Liver (tissue), 3 donors: ENCODE measurements around the gene CERS4.

ENCODE experiments used
- CTCF ChIP-seq: fragments of 150-350 bp; IDR thresholded peaks from 2 replicates; pipeline ENCODE4 v1.5.1; 2017; ENCODE audit warnings: improper control_type of control experiment, low read depth, low read length; ENCODE audit not compliant: missing input control
- EGR1 ChIP-seq, 2 donors: IDR thresholded peaks; 2 replicates each; pipeline ENCODE4 v1.6.1; 2016 to 2018; ENCODE audit warnings: antibody characterized with exemption in 2 of 2, low read depth in 2 of 2
- FOXA1 ChIP-seq: IDR thresholded peaks from 2 replicates; pipeline ENCODE4 v1.6.1; 2016; ENCODE audit warnings: antibody characterized with exemption
- GABPA ChIP-seq, 2 donors: IDR thresholded peaks in 1 of 2; conservative IDR thresholded peaks in 1 of 2; 2 replicates each; pipeline ENCODE4 v1.6.1; 2016; ENCODE audit warnings: antibody characterized with exemption in 2 of 2, mild to moderate bottlenecking in 1 of 2, moderate library complexity in 1 of 2
- RAD21 ChIP-seq, 2 donors: IDR thresholded peaks; 2 replicates each; pipeline ENCODE4 v1.6.1; 2016; ENCODE audit warnings: antibody characterized with exemption in 2 of 2, mild to moderate bottlenecking in 2 of 2
- SP1 ChIP-seq: IDR thresholded peaks from 2 replicates; pipeline ENCODE4 v1.6.1; 2018; ENCODE audit warnings: antibody characterized with exemption, mild to moderate bottlenecking
- TAF1 ChIP-seq: conservative IDR thresholded peaks from 2 replicates; pipeline ENCODE4 v1.6.1; 2016; ENCODE audit warnings: antibody characterized with exemption, mild to moderate bottlenecking
- YY1 ChIP-seq: IDR thresholded peaks from 2 replicates; pipeline ENCODE4 v1.6.1; 2016; ENCODE audit warnings: antibody characterized with exemption, mild to moderate bottlenecking
- ZBTB33 ChIP-seq: IDR thresholded peaks from 2 replicates; pipeline ENCODE4 v1.6.1; 2016; ENCODE audit warnings: antibody characterized with exemption
- TF ChIP-seq, protein P1 (sequence below): IDR thresholded peaks from 2 replicates; pipeline ENCODE4 v1.6.1; 2016; ENCODE audit warnings: antibody characterized with exemption, mild to moderate bottlenecking
- donor health status: healthy.
- donor health status: healthy.

DNA sequence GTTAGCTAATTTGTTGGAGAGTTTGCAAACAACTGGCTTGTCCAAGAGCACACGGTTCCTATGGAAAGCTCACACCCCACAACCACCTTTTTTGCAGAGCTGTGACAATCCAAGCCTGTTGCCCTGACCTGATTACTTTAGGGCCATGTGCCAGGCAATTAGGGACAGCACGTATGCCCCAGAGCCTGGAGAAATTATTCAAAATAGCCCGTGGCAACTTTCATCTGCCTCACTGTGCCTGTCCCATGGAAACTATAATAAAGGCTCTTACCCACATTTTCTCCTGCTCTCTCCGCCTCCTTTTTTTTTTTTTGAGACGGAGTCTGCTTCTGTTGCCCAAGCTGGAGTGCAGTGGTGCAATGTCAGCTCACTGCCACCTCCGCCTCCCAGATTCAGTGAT lies 41.2 kb upstream of the CERS4 start:
- TF ChIP-seq SP1 (no peak), CTCF (no peak), TAF1 (no peak), YY1 (no peak), GABPA (IDR thresholded peaks at IDR 0.05 in 1 of 2, conservative IDR thresholded peaks at IDR 0.05 in 1 of 2) (no peak), EGR1 (IDR thresholded peaks at IDR 0.05; ENCODE audit: low read depth in 2 of 2) (no peak), RAD21 (IDR thresholded peaks at IDR 0.05) (no peak), FOXA1 (no peak), ZBTB33 (no peak)
- TF ChIP-seq, protein P1, sequence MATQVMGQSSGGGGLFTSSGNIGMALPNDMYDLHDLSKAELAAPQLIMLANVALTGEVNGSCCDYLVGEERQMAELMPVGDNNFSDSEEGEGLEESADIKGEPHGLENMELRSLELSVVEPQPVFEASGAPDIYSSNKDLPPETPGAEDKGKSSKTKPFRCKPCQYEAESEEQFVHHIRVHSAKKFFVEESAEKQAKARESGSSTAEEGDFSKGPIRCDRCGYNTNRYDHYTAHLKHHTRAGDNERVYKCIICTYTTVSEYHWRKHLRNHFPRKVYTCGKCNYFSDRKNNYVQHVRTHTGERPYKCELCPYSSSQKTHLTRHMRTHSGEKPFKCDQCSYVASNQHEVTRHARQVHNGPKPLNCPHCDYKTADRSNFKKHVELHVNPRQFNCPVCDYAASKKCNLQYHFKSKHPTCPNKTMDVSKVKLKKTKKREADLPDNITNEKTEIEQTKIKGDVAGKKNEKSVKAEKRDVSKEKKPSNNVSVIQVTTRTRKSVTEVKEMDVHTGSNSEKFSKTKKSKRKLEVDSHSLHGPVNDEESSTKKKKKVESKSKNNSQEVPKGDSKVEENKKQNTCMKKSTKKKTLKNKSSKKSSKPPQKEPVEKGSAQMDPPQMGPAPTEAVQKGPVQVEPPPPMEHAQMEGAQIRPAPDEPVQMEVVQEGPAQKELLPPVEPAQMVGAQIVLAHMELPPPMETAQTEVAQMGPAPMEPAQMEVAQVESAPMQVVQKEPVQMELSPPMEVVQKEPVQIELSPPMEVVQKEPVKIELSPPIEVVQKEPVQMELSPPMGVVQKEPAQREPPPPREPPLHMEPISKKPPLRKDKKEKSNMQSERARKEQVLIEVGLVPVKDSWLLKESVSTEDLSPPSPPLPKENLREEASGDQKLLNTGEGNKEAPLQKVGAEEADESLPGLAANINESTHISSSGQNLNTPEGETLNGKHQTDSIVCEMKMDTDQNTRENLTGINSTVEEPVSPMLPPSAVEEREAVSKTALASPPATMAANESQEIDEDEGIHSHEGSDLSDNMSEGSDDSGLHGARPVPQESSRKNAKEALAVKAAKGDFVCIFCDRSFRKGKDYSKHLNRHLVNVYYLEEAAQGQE, result no peak
